GM12878 (cell line): ENCODE results near the gene HOXB1. TPM values are rescaled to one million over a fixed set of nuclear protein-coding genes. Genes with fewer than 3 reads are reported as not detected.

Experiments used
- ATAC-seq: fragments of 200-7000 bp; cut with Tn5 transposase; 3 replicates; pipeline ENCODE4 v1.9.1; 2020; ENCODE audit warnings: mild to moderate bottlenecking, moderate library complexity
- BruUV-seq: library from RNA; stranded (reverse); fragments of 400-500 nt; replicated peaks from 2 replicates; lab custom pipeline; 2021; lab: Mats Ljungman, UMichigan
- CTCF ChIA-PET: fragments of 300-600 bp; sonication (Branson Sonifier 250); formaldehyde crosslinking; extraction: SDS; loops from one replicate; lab custom pipeline; 2021; ENCODE audit warnings: inconsistent platforms; lab: Yijun Ruan, JAX
- POLR2A ChIA-PET: fragments of 350-600 bp; formaldehyde crosslinking; extraction: SDS; loops from one replicate; lab custom pipeline; 2021; ENCODE audit warnings: inconsistent platforms; lab: Charles Lee
- RAD21 ChIA-PET: fragments of 300-600 bp; sonication (Branson Sonifier 250); formaldehyde crosslinking; loops from one replicate; lab custom pipeline; 2023; ENCODE audit warnings: antibody characterized with exemption; ENCODE audit not compliant: unreplicated experiment; lab: Charles Lee
- SMC1A ChIA-PET: fragments of 300-600 bp; sonication (Branson Sonifier 250); formaldehyde crosslinking; loops from one replicate; lab custom pipeline; 2023; ENCODE audit not compliant: unreplicated experiment, uncharacterized antibody; lab: Charles Lee
- DNase-seq: peaks from one replicate; pipeline ENCODE4 v3.0.0-alpha.2; 2011; ENCODE audit warnings: low read depth, low spot score
- FAIRE-seq: peaks from 3 replicates; lab custom pipeline; 2011; peaks lifted over from hg19 to GRCh38; lab: Jason Lieb, UNC
- H2AFZ ChIP-seq: 2 replicates; pipeline ENCODE4 v1.6.0; 2011; ENCODE audit warnings: low read depth, low read length, control low read depth; ENCODE audit not compliant: control insufficient read depth
- H3K27ac ChIP-seq: 2 replicates; pipeline ENCODE4 v1.5.1; 2011; ENCODE audit warnings: control low read depth; ENCODE audit not compliant: control insufficient read depth, insufficient read depth
- H3K27me3 ChIP-seq, 2 experiments: replicated peaks in 1 of 2; 2 replicates each; pipeline versions ENCODE4 v1.6.0 to v1.6.1; 2011; ENCODE audit warnings: low read length in 1 of 2; ENCODE audit not compliant: control insufficient read depth in 2 of 2, insufficient read depth in 2 of 2
- H3K36me3 ChIP-seq, 2 experiments: 2 replicates each; pipeline ENCODE4 v1.5.1; 2011; ENCODE audit warnings: low read length in 1 of 2; ENCODE audit not compliant: control insufficient read depth in 2 of 2, insufficient read depth in 2 of 2
- H3K4me1 ChIP-seq: 2 replicates; pipeline ENCODE4 v1.6.1; 2011; ENCODE audit warnings: mild to moderate bottlenecking, low read length, moderate library complexity, mixed read lengths; ENCODE audit not compliant: control insufficient read depth, insufficient read depth
- H3K4me2 ChIP-seq: 2 replicates; pipeline ENCODE4 v1.6.0; 2011; ENCODE audit warnings: control low read depth; ENCODE audit not compliant: control insufficient read depth, insufficient read depth
- H3K4me3 ChIP-seq: fragments of 200-600 bp; sonication (generic); 2 replicates; pipeline ENCODE4 v1.5.1; 2016
- H3K79me2 ChIP-seq: 2 replicates; pipeline ENCODE4 v1.6.0; 2011; ENCODE audit warnings: low read length; ENCODE audit not compliant: control insufficient read depth, insufficient read depth
- H3K9ac ChIP-seq: 2 replicates; pipeline ENCODE4 v1.8.0; 2011; ENCODE audit warnings: low read length, control low read depth, mixed read lengths; ENCODE audit not compliant: control insufficient read depth, insufficient read depth
- H3K9me3 ChIP-seq: replicated peaks from 3 replicates; pipeline ENCODE4 v1.5.1; 2011; ENCODE audit warnings: mild to moderate bottlenecking, low read length; ENCODE audit not compliant: control insufficient read depth, insufficient read depth
- H4K20me1 ChIP-seq: 2 replicates; pipeline ENCODE4 v1.6.0; 2011; ENCODE audit not compliant: control insufficient read depth, insufficient read depth
- ATF3 ChIP-seq: IDR thresholded peaks from 2 replicates; pipeline ENCODE4 v1.6.1; 2011; ENCODE audit warnings: low read depth, mild to moderate bottlenecking, low read length, moderate library complexity, borderline replicate concordance; ENCODE audit errors: extremely low read depth
- BMI1 ChIP-seq: fragments of 450-650 bp; IDR thresholded peaks from 2 replicates; pipeline ENCODE4 v1.6.1; 2016; ENCODE audit warnings: mild to moderate bottlenecking, moderate library complexity, borderline replicate concordance
- CHD2 ChIP-seq: IDR thresholded peaks from 2 replicates; pipeline ENCODE4 v1.6.1; 2011; ENCODE audit warnings: low read depth, low read length, improper control_type of control experiment, borderline replicate concordance
- MYC ChIP-seq: IDR thresholded peaks from 2 replicates; pipeline ENCODE4 v1.6.1; 2011; ENCODE audit warnings: mild to moderate bottlenecking, low read length, moderate library complexity, inconsistent platforms; ENCODE audit not compliant: insufficient read depth, insufficient replicate concordance, insufficient read length, severe bottlenecking
- SIX5 ChIP-seq: IDR thresholded peaks from 2 replicates; pipeline ENCODE4 v1.6.1; 2011; ENCODE audit warnings: mild to moderate bottlenecking, low read depth, low read length, moderate library complexity; ENCODE audit not compliant: severe bottlenecking
- SMAD5 ChIP-seq: IDR thresholded peaks from 2 replicates; pipeline ENCODE4 v1.6.1; 2016; ENCODE audit warnings: antibody characterized with exemption, low read depth
- SREBF2 ChIP-seq: IDR thresholded peaks from 2 replicates; pipeline ENCODE4 v1.6.1; 2012; ENCODE audit warnings: mild to moderate bottlenecking, low read length
- SUPT20H ChIP-seq: IDR thresholded peaks from 2 replicates; pipeline ENCODE4 v1.6.1; 2011; ENCODE audit warnings: low read depth, mild to moderate bottlenecking, low read length, moderate library complexity, borderline replicate concordance; ENCODE audit not compliant: control insufficient read depth
- ZZZ3 ChIP-seq: IDR thresholded peaks from 2 replicates; pipeline ENCODE4 v1.6.1; 2011; ENCODE audit warnings: low read depth; ENCODE audit not compliant: control insufficient read depth, insufficient read length
- WGBS: methylation state at CpG from one replicate; pipeline ENCODE4 v1.1.6; 2016; ENCODE audit warnings: low lambda C conversion rate; ENCODE audit not compliant: insufficient replicate concordance, insufficient coverage; ENCODE audit errors: missing lambda C conversion rate; 5-methylcytosine and 5-hydroxymethylcytosine counted together
- in situ Hi-C: fragments of 300-500 bp; cut with MboI; formaldehyde crosslinking; loops from 9 replicates; pipeline ENCODE4 v1.14.3; 2018; ENCODE audit warnings: mixed read lengths
- intact Hi-C: fragments of 100-400 bp; cut with micrococcal nuclease; formaldehyde crosslinking; loops from one replicate; pipeline ENCODE4 v1.14.2; 2022; ENCODE audit not compliant: unreplicated experiment
- polyA plus RNA-seq, 11 experiments: library from polyadenylated mRNA; depleted of rRNA in 4 of 11; unstranded in 6 of 11; stranded (reverse) in 5 of 11; fragments of >200 nt; fragmentation: Nextera tagmentation in 4 of 11; fragmentation: Illumina TruSeq in 1 of 11; extraction: Ambion mirVana in 4 of 11; extraction: Trizol in 1 of 11; gene quantifications; 1 replicate in 1 of 11; 2 replicates in 10 of 11; pipeline versions ENCODE4 v1.2.1 to v1.2.3, GENCODE V29; 2011 to 2016; ENCODE audit warnings: inconsistent platforms in 2 of 11, missing spikeins in 2 of 11, low read depth in 1 of 11
- total RNA-seq, 4 experiments: library from RNA; depleted of rRNA in 3 of 4; stranded (reverse); fragments of >200 nt in 3 of 4; fragmentation: Illumina TruSeq in 1 of 4; extraction: Trizol in 1 of 4; gene quantifications; 2 replicates each; pipeline versions ENCODE4 v1.2.1 to v1.2.3, GENCODE V29; 2013 to 2021

Gene HOXB1
- total and polyA plus RNA-seq, 10 of the 15 experiments (the other 5 are each of a cell fraction or from before 2014, with no cell fraction given): not detected

GRCh38 chr17:48559122-48559839 is 28.5 kb upstream of the HOXB1 start:
- Histone ChIP-seq H2AFZ (no peak overlapping the region), H3K9me3 (no peaks in the 10 kb centered on the region), H3K36me3 (no peaks in the 10 kb centered on the region; a peak in 2 of 4 replicates), H3K4me3 (no peak overlapping the region), H3K4me1 (no peaks in the 10 kb centered on the region), H3K4me2 (no peak overlapping the region), H3K9ac (no peak overlapping the region), H3K27me3 (no peaks in the 10 kb centered on the region), H3K79me2 (no peaks in the 10 kb centered on the region), H3K27ac (no peak overlapping the region), H4K20me1 (no peaks in the 10 kb centered on the region)
- FAIRE-seq: no peak
- no peak for TF ChIP-seq SMAD5
- TF ChIP-seq BMI1: no peak
- TF ChIP-seq CHD2: no peak
- TF ChIP-seq SUPT20H: no peak
- no peak for TF ChIP-seq ZZZ3
- 64% methylated on average over 16 of the region's 16 CpGs for WGBS
- intact Hi-C loops (no loop called here), in situ Hi-C loops (no loop called here)
- ChIA-PET RAD21 (no interaction called here), CTCF (interaction anchor here (0.8 kb wide), 2 partner anchors 48 to 226 kb away, joined by 3 read pairs; no protein-coding TSS in a partner anchor), SMC1A (no interaction called here), POLR2A (interaction anchor here (0.5 to 0.6 kb wide), 2 partner anchors 31 to 557 kb away, joined by 3 read pairs; no protein-coding TSS in a partner anchor)
- BruUV-seq: no TSS peak
- no peak for ATAC-seq
- no peak for DNase-seq

- no peak overlapping the region for H3K27ac ChIP-seq
- ChIA-PET SMC1A (no interaction called here), RAD21 (no interaction called here), CTCF (no interaction called here), POLR2A (no interaction called here)
- 29% methylated on average over 2 of the region's 2 CpGs for WGBS
- no peak overlapping the region for H2AFZ ChIP-seq
- H3K4me2 ChIP-seq: no peak overlapping the region
- H3K79me2 ChIP-seq: no peaks in the 10 kb centered on the region
- DNase-seq: no peak
- no peaks in the 10 kb centered on the region for H4K20me1 ChIP-seq
- no peak for FAIRE-seq
- no peak overlapping the region for H3K4me3 ChIP-seq
- H3K36me3 ChIP-seq: no peaks in the 10 kb centered on the region; a peak in 2 of 4 replicates
- no peak overlapping the region for H3K9ac ChIP-seq
- in situ Hi-C loops: no loop called here
- no peaks in the 10 kb centered on the region for H3K27me3 ChIP-seq
- TF ChIP-seq ATF3: no peak
- no peak for TF ChIP-seq SREBF2
- no peak for TF ChIP-seq MYC
- TF ChIP-seq SIX5: no peak
- no peaks in the 10 kb centered on the region for H3K4me1 ChIP-seq
- no TSS peak for BruUV-seq
- ATAC-seq: no peak
- no peaks in the 10 kb centered on the region for H3K9me3 ChIP-seq
- intact Hi-C loops: no loop called here
Measured at GRCh38 chr17:48558831-48559121, 28.0 kb upstream of the HOXB1 start.
